SU-DHL-6 (cell line): ENCODE data around the gene ITGA6.

Experiments
- H2AFZ ChIP-seq: fragments of 200-600 bp; sonication (generic); 2 replicates; pipeline ENCODE4 v1.6.1; 2014; ENCODE audit warnings: low read depth, mild to moderate bottlenecking, moderate library complexity, mixed read lengths, antibody characterized with exemption, low read length; ENCODE audit not compliant: severe bottlenecking
- H3F3A ChIP-seq: fragments of 200-600 bp; shearing (Covaris generic); 2 replicates; pipeline ENCODE4 v1.6.0; 2016; ENCODE audit warnings: antibody characterized with exemption, mild to moderate bottlenecking; ENCODE audit not compliant: insufficient read depth
- H3K27ac ChIP-seq: fragments of 200-600 bp; sonication (generic); 2 replicates; pipeline ENCODE4 v1.5.1; 2016; ENCODE audit warnings: low read depth, mild to moderate bottlenecking, low read length, moderate library complexity, mixed read lengths
- H3K27me3 ChIP-seq: fragments of 200-600 bp; sonication (generic), shearing (Covaris generic); 2 replicates; pipeline ENCODE4 v1.6.0; 2014; ENCODE audit warnings: mild to moderate bottlenecking, low read length
- H3K36me3 ChIP-seq: fragments of 200-600 bp; sonication (generic); 2 replicates; pipeline ENCODE4 v1.6.1; 2014; ENCODE audit warnings: mild to moderate bottlenecking, low read length, mixed read lengths
- H3K4me2 ChIP-seq: fragments of 300-600, 200-600 bp; shearing (Covaris generic), sonication (generic); 2 replicates; pipeline ENCODE4 v1.6.0; 2014; ENCODE audit warnings: low read length, low read depth, mild to moderate bottlenecking; ENCODE audit not compliant: poor library complexity, severe bottlenecking
- H3K4me3 ChIP-seq: fragments of 200-600 bp; sonication (generic); 2 replicates; pipeline ENCODE4 v1.5.1; 2014; ENCODE audit warnings: antibody characterized with exemption, low read length, mild to moderate bottlenecking, mixed read lengths; ENCODE audit not compliant: insufficient read depth, poor library complexity, severe bottlenecking
- H3K79me2 ChIP-seq: fragments of 200-600 bp; sonication (generic); 2 replicates; pipeline ENCODE4 v1.6.1; 2014; ENCODE audit warnings: mild to moderate bottlenecking, low read length, moderate library complexity; ENCODE audit not compliant: insufficient read depth
- H3K9ac ChIP-seq: fragments of 200-600 bp; sonication (generic); 2 replicates; pipeline ENCODE4 v1.7.0; 2014; ENCODE audit warnings: mild to moderate bottlenecking, low read length
- H3K9me2 ChIP-seq: fragments of 200-600 bp; sonication (generic); replicated peaks from 2 replicates; pipeline ENCODE4 v1.6.1; 2014; ENCODE audit warnings: low read length; ENCODE audit not compliant: insufficient read depth
- H3K9me3 ChIP-seq: fragments of 200-600 bp; sonication (generic); 2 replicates; pipeline ENCODE4 v1.6.1; 2014; ENCODE audit warnings: low read length, mixed read lengths; ENCODE audit not compliant: insufficient read depth
- H4K20me1 ChIP-seq: fragments of 200-600 bp; sonication (generic); 2 replicates; pipeline ENCODE4 v1.6.1; 2014; ENCODE audit warnings: low read depth, mild to moderate bottlenecking, antibody characterized with exemption, low read length, moderate library complexity, mixed read lengths
- CTCF ChIP-seq: fragments of 200-600 bp; sonication (generic); IDR thresholded peaks from one replicate; pipeline ENCODE4 v1.5.1; 2017; ENCODE audit warnings: antibody characterized with exemption, mild to moderate bottlenecking, low read length, moderate library complexity; ENCODE audit not compliant: insufficient read depth, poor library complexity, severe bottlenecking
- EZH2phosphoT487 ChIP-seq: fragments of 200-600 bp; sonication (generic), shearing (Covaris generic); conservative IDR thresholded peaks from 2 replicates; pipeline ENCODE4 v1.6.1; 2018; ENCODE audit warnings: mild to moderate bottlenecking, antibody characterized with exemption, low read length, moderate library complexity, mixed read lengths

ITGA6 gene

DNA sequence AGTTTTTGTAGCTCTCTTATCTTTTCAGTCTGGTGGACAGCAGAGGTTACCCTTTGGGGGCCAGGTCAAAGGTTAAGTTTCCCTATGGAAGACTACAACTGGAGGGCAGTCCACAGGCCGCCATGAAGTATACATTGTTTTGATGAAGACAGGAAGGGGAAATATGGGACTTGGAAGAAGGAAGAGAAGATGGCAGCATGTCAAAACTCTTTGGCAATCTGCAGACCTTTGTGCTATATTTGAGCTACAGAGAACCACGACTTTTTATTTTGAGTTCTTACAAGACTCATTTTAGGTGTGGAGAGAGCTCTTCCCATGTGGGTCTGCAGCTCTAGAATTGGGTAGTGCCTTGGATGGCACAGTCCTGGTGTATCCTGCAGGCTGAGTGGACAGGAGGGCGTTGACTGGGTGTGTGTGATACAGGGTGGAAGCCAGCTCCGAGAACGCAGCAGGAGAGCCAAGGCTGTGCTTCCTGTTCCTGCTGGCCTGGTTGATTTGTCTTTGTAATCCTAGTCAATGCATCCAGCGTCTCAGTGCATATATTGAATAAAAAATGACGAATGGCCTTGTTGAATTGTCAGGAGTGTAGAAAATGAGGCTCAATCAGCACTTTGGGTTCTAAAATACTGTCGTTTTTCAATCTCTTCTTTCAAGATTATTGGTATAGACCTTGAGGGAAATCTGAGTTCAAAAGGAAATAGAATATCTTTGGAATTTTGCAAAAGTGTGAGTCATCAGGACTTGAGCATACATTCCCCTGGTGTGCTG, 11.5 kb downstream of the ITGA6 start:
- no peaks in the 10 kb centered on the region for H3K79me2 ChIP-seq

DNA sequence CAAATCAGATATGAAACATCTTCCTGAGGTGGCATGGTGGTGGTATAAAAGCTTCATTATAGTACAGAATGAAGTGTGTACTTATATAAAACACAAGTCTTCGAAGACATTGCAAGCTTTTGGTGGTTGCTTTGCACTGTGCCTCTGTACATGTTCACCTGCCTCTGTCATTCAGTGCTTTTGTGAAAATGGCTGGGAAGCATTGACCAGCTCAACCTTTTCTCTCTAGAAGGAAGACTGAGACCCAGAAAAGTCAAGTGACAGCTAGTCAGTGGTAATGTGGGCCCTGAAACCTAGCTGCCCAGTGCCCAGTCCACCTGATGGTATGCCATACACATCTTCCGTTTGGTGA, 12.1 kb downstream of the ITGA6 start:
- Histone ChIP-seq H3K4me3 (no peak overlapping the region), H3F3A (no peaks in the 10 kb centered on the region), H4K20me1 (no peaks in the 10 kb centered on the region), H2AFZ (no peak overlapping the region), H3K27ac (no peak overlapping the region), H3K36me3 (no peaks in the 10 kb centered on the region), H3K4me2 (no peak overlapping the region), H3K27me3 (no peaks in the 10 kb centered on the region), H3K9me2 (no peaks in the 10 kb centered on the region), H3K9ac (no peak overlapping the region), H3K9me3 (no peaks in the 10 kb centered on the region), H3K79me2 (no peaks in the 10 kb centered on the region)
- TF ChIP-seq EZH2phosphoT487 (no peak), CTCF (no peak)

More for the DNA sequence above, 11.5 kb downstream of the ITGA6 start:
- TF ChIP-seq EZH2phosphoT487: no peak
- TF ChIP-seq CTCF: no peak
- Histone ChIP-seq H3K9ac (no peak overlapping the region), H3K9me3 (no peaks in the 10 kb centered on the region), H4K20me1 (no peaks in the 10 kb centered on the region), H3F3A (no peaks in the 10 kb centered on the region), H3K9me2 (no peaks in the 10 kb centered on the region), H2AFZ (no peak overlapping the region), H3K36me3 (no peaks in the 10 kb centered on the region), H3K27me3 (no peaks in the 10 kb centered on the region), H3K4me2 (no peak overlapping the region), H3K4me3 (no peak overlapping the region), H3K27ac (no peak overlapping the region)

DNA sequence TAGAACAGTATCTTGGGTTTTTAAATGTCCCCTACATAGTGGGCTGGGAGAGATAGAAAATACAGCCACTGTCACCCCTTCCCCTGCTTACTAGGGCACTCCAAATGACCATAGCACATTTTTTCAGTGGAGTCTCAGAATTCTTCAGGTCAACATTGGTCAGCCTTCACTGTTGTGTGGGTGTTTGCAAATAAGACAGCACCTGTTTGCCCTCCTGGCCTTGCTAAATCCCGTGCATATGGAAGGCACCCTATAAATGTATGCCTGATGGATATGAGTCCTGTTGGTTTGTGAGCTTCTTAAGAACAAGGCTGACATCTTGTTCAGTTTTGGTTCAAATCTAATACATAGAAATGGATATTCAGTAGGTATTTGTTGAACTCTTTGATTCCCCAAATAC, 12.5 kb downstream of the ITGA6 start:
- H3K9me2 ChIP-seq: no peaks in the 10 kb centered on the region
- no peaks in the 10 kb centered on the region for H4K20me1 ChIP-seq
- no peak overlapping the region for H3K27ac ChIP-seq
- TF ChIP-seq EZH2phosphoT487: no peak
- no peak for TF ChIP-seq CTCF
- no peaks in the 10 kb centered on the region for H3F3A ChIP-seq
- no peaks in the 10 kb centered on the region for H3K79me2 ChIP-seq
- no peak overlapping the region for H3K4me2 ChIP-seq
- no peaks in the 10 kb centered on the region for H3K27me3 ChIP-seq
- H3K9me3 ChIP-seq: no peaks in the 10 kb centered on the region
- no peak overlapping the region for H3K4me3 ChIP-seq
- H2AFZ ChIP-seq: no peak overlapping the region
- H3K9ac ChIP-seq: no peak overlapping the region
- no peaks in the 10 kb centered on the region for H3K36me3 ChIP-seq
